NT2/D1 (cell line): ENCODE results near the gene FKBP5.

Source experiments
- DNase-seq: peaks from one replicate; pipeline ENCODE4 v3.0.0-alpha.2; 2011; ENCODE audit warnings: low read depth, low spot score
- H3K27me3 ChIP-seq: 2 replicates; pipeline ENCODE4 v1.6.0; 2011; ENCODE audit warnings: mild to moderate bottlenecking; ENCODE audit not compliant: insufficient read length, insufficient read depth
- H3K36me3 ChIP-seq: 2 replicates; pipeline ENCODE4 v1.6.1; 2011; ENCODE audit warnings: mild to moderate bottlenecking, low read length, mixed read lengths; ENCODE audit not compliant: insufficient read depth, insufficient read length
- H3K4me1 ChIP-seq: 2 replicates; pipeline ENCODE4 v1.5.1; 2011; ENCODE audit not compliant: insufficient read depth, insufficient read length
- H3K4me3 ChIP-seq: 2 replicates; pipeline ENCODE4 v1.5.1; 2011; ENCODE audit warnings: low read depth; ENCODE audit not compliant: insufficient read length
- H3K9ac ChIP-seq: 2 replicates; pipeline ENCODE4 v1.6.0; 2011; ENCODE audit warnings: low read depth; ENCODE audit not compliant: insufficient read length
- H3K9me3 ChIP-seq: 2 replicates; pipeline ENCODE4 v1.5.1; 2011; ENCODE audit warnings: mild to moderate bottlenecking, low read length; ENCODE audit not compliant: insufficient read depth
- SUZ12 ChIP-seq: IDR thresholded peaks from 2 replicates; pipeline ENCODE4 v1.6.1; 2011; ENCODE audit not compliant: insufficient read length, insufficient read depth; ENCODE audit errors: extremely low read depth
- YY1 ChIP-seq: IDR thresholded peaks from 2 replicates; pipeline ENCODE4 v1.6.1; 2011; ENCODE audit not compliant: insufficient read length, insufficient read depth
- ZNF274 ChIP-seq: IDR thresholded peaks from 2 replicates; pipeline ENCODE4 v1.6.1; 2011; ENCODE audit warnings: mild to moderate bottlenecking, low read depth, low read length

FKBP5 gene

GRCh38 chr6:35590622-35591066, 98.1 kb downstream of the FKBP5 start:
- H3K9ac ChIP-seq: no peak overlapping the region
- no peaks in the 10 kb centered on the region for H3K9me3 ChIP-seq
- TF ChIP-seq SUZ12: no peak
- no peak for TF ChIP-seq YY1
- TF ChIP-seq ZNF274: no peak
- no peak overlapping the region for H3K4me3 ChIP-seq
- DNase-seq: no peak
- H3K36me3 ChIP-seq: peaks cover 14% of the 10 kb centered on the region
- H3K4me1 ChIP-seq: no peaks in the 10 kb centered on the region
- no peaks in the 10 kb centered on the region for H3K27me3 ChIP-seq

- H3K36me3 ChIP-seq: peaks cover 14% of the 10 kb centered on the region
- no peaks in the 10 kb centered on the region for H3K4me1 ChIP-seq
- no peaks in the 10 kb centered on the region for H3K9me3 ChIP-seq
- no peak for DNase-seq
- no peaks in the 10 kb centered on the region for H3K27me3 ChIP-seq
- H3K4me3 ChIP-seq: no peak overlapping the region
- no peak for TF ChIP-seq ZNF274
- TF ChIP-seq SUZ12: no peak
- no peak for TF ChIP-seq YY1
- no peak overlapping the region for H3K9ac ChIP-seq
Measured at GRCh38 chr6:35589904-35590303, 98.8 kb downstream of the FKBP5 start.

- Histone ChIP-seq H3K4me3 (no peak overlapping the region), H3K27me3 (no peaks in the 10 kb centered on the region), H3K36me3 (peaks cover 14% of the 10 kb centered on the region), H3K9ac (no peak overlapping the region), H3K4me1 (no peaks in the 10 kb centered on the region), H3K9me3 (no peaks in the 10 kb centered on the region)
- no peak for TF ChIP-seq SUZ12
- no peak for TF ChIP-seq YY1
- no peak for TF ChIP-seq ZNF274
- no peak for DNase-seq
Measured at GRCh38 chr6:35589201-35589739, 99.4 kb downstream of the FKBP5 start.

- H3K9me3 ChIP-seq: no peaks in the 10 kb centered on the region
- TF ChIP-seq SUZ12 (no peak), YY1 (no peak), ZNF274 (no peak)
- no peaks in the 10 kb centered on the region for H3K27me3 ChIP-seq
- peaks cover 12% of the 10 kb centered on the region for H3K36me3 ChIP-seq
- H3K9ac ChIP-seq: no peak overlapping the region
- no peaks in the 10 kb centered on the region for H3K4me1 ChIP-seq
- H3K4me3 ChIP-seq: no peak overlapping the region
- DNase-seq: no peak
Measured at GRCh38 chr6:35587167-35587566, 101.5 kb downstream of the FKBP5 start.

GRCh38 chr6:35586542-35586941, 102.2 kb downstream of the FKBP5 start:
- peaks cover 2% of the 10 kb centered on the region for H3K4me1 ChIP-seq
- no peaks in the 10 kb centered on the region for H3K9me3 ChIP-seq
- TF ChIP-seq YY1 (no peak), SUZ12 (no peak), ZNF274 (no peak)
- H3K36me3 ChIP-seq: peaks cover 12% of the 10 kb centered on the region
- H3K9ac ChIP-seq: no peak overlapping the region
- no peak overlapping the region for H3K4me3 ChIP-seq
- DNase-seq: no peak
- no peaks in the 10 kb centered on the region for H3K27me3 ChIP-seq

- TF ChIP-seq YY1 (no peak), SUZ12 (no peak)
- Histone ChIP-seq H3K4me1 (peaks cover 2% of the 10 kb centered on the region), H3K4me3 (no peak overlapping the region), H3K9me3 (no peaks in the 10 kb centered on the region), H3K36me3 (peaks cover 12% of the 10 kb centered on the region), H3K27me3 (no peaks in the 10 kb centered on the region), H3K9ac (no peak overlapping the region)
- no peak for DNase-seq
Measured at GRCh38 chr6:35585658-35586057, 103.1 kb downstream of the FKBP5 start.

DNA sequence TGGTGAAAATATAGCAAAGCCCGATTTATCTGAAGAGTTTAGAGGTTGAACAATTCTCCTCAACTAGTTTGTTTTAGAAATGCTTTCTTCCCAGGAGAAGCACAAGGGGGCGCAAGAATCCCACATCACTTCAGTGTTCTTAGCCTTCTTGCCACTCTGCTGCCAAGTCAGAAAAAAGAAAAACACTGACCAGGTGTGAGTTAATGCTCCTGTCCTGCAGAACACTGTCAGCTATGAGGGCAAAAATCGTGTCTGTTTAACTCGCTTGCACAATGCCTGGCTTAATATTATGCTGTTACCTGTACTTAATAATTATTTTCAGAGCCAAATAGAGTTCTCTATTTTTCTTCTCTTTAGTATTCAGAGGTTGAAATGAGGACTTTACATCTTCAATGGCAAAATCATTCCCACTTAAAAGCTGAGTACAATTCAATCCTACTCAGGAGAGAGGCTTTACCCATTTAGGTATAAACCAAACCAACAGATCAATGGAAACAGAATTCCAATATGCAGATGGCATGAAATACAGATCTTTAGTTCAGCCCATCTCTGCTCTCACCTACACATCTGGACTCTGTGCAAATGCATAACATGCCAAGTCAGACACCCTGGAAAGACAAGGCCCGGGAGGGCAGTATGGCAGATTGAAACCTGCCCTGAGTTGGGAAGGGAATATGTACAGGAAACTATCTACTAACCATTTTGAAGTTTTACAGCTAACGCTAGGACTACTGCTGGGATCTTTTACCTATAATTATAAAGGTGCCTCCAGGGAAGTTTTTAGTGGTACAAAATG, 104.6 kb downstream of the FKBP5 start:
- Histone ChIP-seq H3K4me1 (peaks cover 2% of the 10 kb centered on the region), H3K4me3 (no peak overlapping the region), H3K9ac (no peak overlapping the region), H3K27me3 (no peaks in the 10 kb centered on the region), H3K9me3 (no peaks in the 10 kb centered on the region), H3K36me3 (peaks cover 3% of the 10 kb centered on the region)
- TF ChIP-seq ZNF274 (no peak), YY1 (no peak), SUZ12 (no peak)
- peak; percentile 58 for DNase-seq
